PC-3 (cell line): ENCODE measurements around the gene ESYT3.

Experiments
- CTCF ChIP-seq: fragments of 300-600 bp; sonication (generic); conservative IDR thresholded peaks from 2 replicates; pipeline ENCODE4 v1.5.1; 2017; ENCODE audit warnings: antibody characterized with exemption, low read depth, mild to moderate bottlenecking, low read length
- EZH2 ChIP-seq: fragments of 300-600 bp; sonication (generic); IDR thresholded peaks from one replicate; pipeline ENCODE4 v1.6.1; 2017; ENCODE audit warnings: antibody characterized with exemption, mild to moderate bottlenecking, low read length; ENCODE audit not compliant: unreplicated experiment

DNA sequence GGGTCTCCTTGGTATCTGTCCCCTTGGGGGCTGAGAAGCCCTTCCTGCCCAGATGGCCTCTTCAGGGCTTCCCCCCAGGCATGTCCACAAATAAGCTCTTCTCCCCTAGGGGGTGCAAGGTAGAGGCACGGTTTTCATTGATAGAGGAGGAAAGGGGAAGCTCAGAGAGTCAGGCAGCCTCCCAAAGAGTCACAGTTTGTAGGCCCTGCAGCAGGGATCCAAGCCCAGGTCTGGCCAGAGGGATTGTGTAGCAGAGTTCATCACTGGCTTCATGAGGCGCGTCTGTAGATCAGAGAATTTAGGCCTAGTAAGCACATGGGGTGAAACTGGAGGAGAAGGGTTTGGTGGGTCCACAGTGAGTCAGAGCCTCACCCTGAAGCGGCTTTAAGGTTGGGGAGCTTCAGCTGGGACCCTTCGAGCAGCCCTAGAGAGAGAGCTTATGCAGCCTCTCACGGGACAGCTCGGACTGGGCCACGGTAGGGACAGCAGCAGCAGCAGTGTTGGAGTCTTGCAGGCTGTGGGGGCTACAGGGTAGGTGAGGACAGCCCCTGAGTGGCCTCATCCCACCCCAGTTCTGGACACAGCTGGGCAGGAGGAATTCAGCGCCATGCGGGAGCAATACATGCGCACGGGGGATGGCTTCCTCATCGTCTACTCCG lies 37.5 kb upstream of the ESYT3 start:
- no peak for TF ChIP-seq CTCF
- TF ChIP-seq EZH2, result no peak
